Measurements from ENCODE around the gene CD300LF.
A peak's percentile ranks its signal among the peaks of the same experiment; 100 is the strongest.

CD300LF gene

GRCh38 chr17:74737299-74738050 is 24.8 kb upstream of the CD300LF start:
- Histone ChIP-seq H3K79me2 (ENCODE audit: insufficient read depth, low read depth) (no peaks in the 10 kb centered on the region), H3K4me3 (IDR thresholded peaks at IDR 0.05; ENCODE audit: insufficient read depth, low read depth, low read length) (no peak overlapping the region), H3K9ac (no peak overlapping the region; the same call in 1 of the 2 replicates), H4K20me1 (ENCODE audit: insufficient read depth) (no peaks in the 10 kb centered on the region), H3K4me2 (peak overlapping the region; percentile 88), H3K27me3 (ENCODE audit: insufficient read depth, low read depth) (peaks cover 11% of the 10 kb centered on the region; the same call in 1 of the 2 replicates), H3K4me1 (ENCODE audit: low read depth, poor library complexity, severe bottlenecking) (peaks cover 40% of the 10 kb centered on the region), H2AFZ (ENCODE audit: low read depth) (peak overlapping the region; percentile 82), H3K27ac (peak overlapping the region; percentile 33), H3K36me3 (ENCODE audit: insufficient read depth) (no peaks in the 10 kb centered on the region)
- peak; percentile 48 for TF ChIP-seq CTCF (conservative IDR thresholded peaks at IDR 0.05; ENCODE audit: low read depth, low read length)

- peak within 1 kb of the TSS; percentile 33 for H3K27ac ChIP-seq
- TF ChIP-seq CTCF (conservative IDR thresholded peaks at IDR 0.05; ENCODE audit: low read depth, low read length): peak; percentile 26; the same call in 1 of the 2 replicates
- peak within 1 kb of the TSS; percentile 88 for H3K4me2 ChIP-seq
- H3K36me3 ChIP-seq (ENCODE audit: insufficient read depth): no peaks in the 10 kb centered on the region
- no peak within 1 kb of the TSS for H3K4me3 ChIP-seq (IDR thresholded peaks at IDR 0.05; ENCODE audit: insufficient read depth, low read depth, low read length)
- H4K20me1 ChIP-seq (ENCODE audit: insufficient read depth): no peaks in the 10 kb centered on the region
- peaks cover 11% of the 10 kb centered on the region; the same call in 1 of the 2 replicates for H3K27me3 ChIP-seq (ENCODE audit: insufficient read depth, low read depth)
- no peaks in the 10 kb centered on the region for H3K79me2 ChIP-seq (ENCODE audit: insufficient read depth, low read depth)
- peaks cover 32% of the 10 kb centered on the region for H3K4me1 ChIP-seq (ENCODE audit: low read depth, poor library complexity, severe bottlenecking)
- no peak within 1 kb of the TSS; the same call in 1 of the 2 replicates for H3K9ac ChIP-seq
- peak within 1 kb of the TSS; percentile 82 for H2AFZ ChIP-seq (ENCODE audit: low read depth)
Measured at GRCh38 chr17:74736513-74737298, 24.0 kb upstream of the CD300LF start, which contains the start of gene RAB37. Gene RAB37 (plus strand): TSS chr17:74737256. CDS start chr17:74737273, 17 bp downstream.

- Histone ChIP-seq H3K79me2 (ENCODE audit: insufficient read depth, low read depth) (no peaks in the 10 kb centered on the region), H2AFZ (ENCODE audit: low read depth) (no peak overlapping the region), H3K4me2 (no peak overlapping the region), H3K4me3 (IDR thresholded peaks at IDR 0.05; ENCODE audit: insufficient read depth, low read depth, low read length) (no peak overlapping the region), H3K4me1 (ENCODE audit: low read depth, poor library complexity, severe bottlenecking) (peaks cover 16% of the 10 kb centered on the region), H3K27ac (no peak overlapping the region), H3K9ac (no peak overlapping the region), H3K36me3 (ENCODE audit: insufficient read depth) (no peaks in the 10 kb centered on the region), H4K20me1 (ENCODE audit: insufficient read depth) (no peaks in the 10 kb centered on the region), H3K27me3 (ENCODE audit: insufficient read depth, low read depth) (peaks cover 11% of the 10 kb centered on the region; the same call in 1 of the 2 replicates)
- TF ChIP-seq CTCF (conservative IDR thresholded peaks at IDR 0.05; ENCODE audit: low read depth, low read length): no peak
Measured at GRCh38 chr17:74734256-74734655, 21.5 kb upstream of the CD300LF start.

GRCh38 chr17:74733365-74734122 is 20.8 kb upstream of the CD300LF start:
- Histone ChIP-seq H3K27me3 (ENCODE audit: insufficient read depth, low read depth) (peaks cover 11% of the 10 kb centered on the region; the same call in 1 of the 2 replicates), H3K4me2 (no peak overlapping the region), H3K27ac (no peak overlapping the region), H3K36me3 (ENCODE audit: insufficient read depth) (no peaks in the 10 kb centered on the region), H3K4me1 (ENCODE audit: low read depth, poor library complexity, severe bottlenecking) (peaks cover 9% of the 10 kb centered on the region), H4K20me1 (ENCODE audit: insufficient read depth) (no peaks in the 10 kb centered on the region), H3K9ac (no peak overlapping the region), H3K4me3 (IDR thresholded peaks at IDR 0.05; ENCODE audit: insufficient read depth, low read depth, low read length) (no peak overlapping the region), H2AFZ (ENCODE audit: low read depth) (no peak overlapping the region), H3K79me2 (ENCODE audit: insufficient read depth, low read depth) (no peaks in the 10 kb centered on the region)
- TF ChIP-seq CTCF (conservative IDR thresholded peaks at IDR 0.05; ENCODE audit: low read depth, low read length): no peak
